ENCODE data around the gene CDCA8.

CDCA8 gene

GRCh38 chr1:37714689-37715088 lies 22.4 kb downstream of the CDCA8 start:
- in situ Hi-C loops (cut with MboI; ENCODE audit: low sequenced_read_pairs) = no loop called here

GRCh38 chr1:37716321-37716720 lies 24.0 kb downstream of the CDCA8 start:
- in situ Hi-C loops (cut with MboI; ENCODE audit: low sequenced_read_pairs) = no loop called here

GRCh38 chr1:37717631-37718030 lies 25.3 kb downstream of the CDCA8 start:
- in situ Hi-C loops (cut with MboI; ENCODE audit: low sequenced_read_pairs) = no loop called here

- in situ Hi-C loops (cut with MboI; ENCODE audit: low sequenced_read_pairs) = no loop called here
Observed at GRCh38 chr1:37718181-37718900, 26.0 kb downstream of the CDCA8 start.

- in situ Hi-C loops (cut with MboI; ENCODE audit: low sequenced_read_pairs) = no loop called here
Observed at GRCh38 chr1:37718901-37719571, 26.7 kb downstream of the CDCA8 start.

- in situ Hi-C loops (cut with MboI; ENCODE audit: low sequenced_read_pairs) = no loop called here
Observed at GRCh38 chr1:37719572-37720195, 27.4 kb downstream of the CDCA8 start.

GRCh38 chr1:37720231-37721130 lies 28.2 kb downstream of the CDCA8 start:
- in situ Hi-C loops (cut with MboI; ENCODE audit: low sequenced_read_pairs) = no loop called here

- in situ Hi-C loops (cut with MboI; ENCODE audit: low sequenced_read_pairs) = no loop called here
Observed at GRCh38 chr1:37721565-37721964, 29.2 kb downstream of the CDCA8 start.

GRCh38 chr1:37722181-37723071 lies 30.1 kb downstream of the CDCA8 start:
- in situ Hi-C loops (cut with MboI; ENCODE audit: low sequenced_read_pairs) = no loop called here

- in situ Hi-C loops (cut with MboI; ENCODE audit: low sequenced_read_pairs) = no loop called here
Observed at GRCh38 chr1:37723072-37723389, 30.7 kb downstream of the CDCA8 start.

GRCh38 chr1:37723390-37724078 lies 31.2 kb downstream of the CDCA8 start:
- in situ Hi-C loops (cut with MboI; ENCODE audit: low sequenced_read_pairs) = no loop called here

- in situ Hi-C loops (cut with MboI; ENCODE audit: low sequenced_read_pairs) = no loop called here
Observed at GRCh38 chr1:37724575-37724974, 32.3 kb downstream of the CDCA8 start.

GRCh38 chr1:37725851-37726613 lies 33.7 kb downstream of the CDCA8 start:
- in situ Hi-C loops (cut with MboI; ENCODE audit: low sequenced_read_pairs) = no loop called here

- in situ Hi-C loops (cut with MboI; ENCODE audit: low sequenced_read_pairs) = no loop called here
Observed at GRCh38 chr1:37726751-37727585, 34.7 kb downstream of the CDCA8 start.

- in situ Hi-C loops (cut with MboI; ENCODE audit: low sequenced_read_pairs) = no loop called here
Observed at GRCh38 chr1:37728416-37728815, 36.1 kb downstream of the CDCA8 start.

- in situ Hi-C loops (cut with MboI; ENCODE audit: low sequenced_read_pairs) = no loop called here
Observed at GRCh38 chr1:37730376-37730775, 38.1 kb downstream of the CDCA8 start.

GRCh38 chr1:37731312-37732019 lies 39.1 kb downstream of the CDCA8 start:
- in situ Hi-C loops (cut with MboI; ENCODE audit: low sequenced_read_pairs) = no loop called here

Measured in hTERT RPE-1 (cell line).